HG02642 (cell line): ENCODE data around the gene ARFIP1.
A peak's percentile ranks its signal among the peaks of the same experiment; 100 is the strongest.
"Not testable (repeated sequence)": the region's sequence is repeated elsewhere in the genome, so short reads cannot be mapped to it uniquely, and the experiment has no call there.

Source experiments
- ATAC-seq: cut with Tn5 transposase; IDR thresholded peaks from one replicate; pipeline ENCODE4 v1.9.1; 2021; ENCODE audit warnings: mild to moderate bottlenecking; ENCODE audit not compliant: unreplicated experiment, poor library complexity

ARFIP1 gene

GRCh38 chr4:152831416-152831815 lies 51.7 kb downstream of the ARFIP1 start:
- no peak for ATAC-seq

- no peak for ATAC-seq
Observed at GRCh38 chr4:152836936-152837335, 57.2 kb downstream of the ARFIP1 start.

- ATAC-seq = not testable (repeated sequence)
Observed at GRCh38 chr4:152839729-152840128, 60.0 kb downstream of the ARFIP1 start.

GRCh38 chr4:152843481-152844090 lies 63.8 kb downstream of the ARFIP1 start:
- ATAC-seq = no peak

GRCh38 chr4:152847376-152847775 lies 67.6 kb downstream of the ARFIP1 start:
- ATAC-seq = no peak

- ATAC-seq = no peak
Observed at GRCh38 chr4:152848508-152848907, 68.8 kb downstream of the ARFIP1 start.

- ATAC-seq = no peak
Observed at GRCh38 chr4:152849350-152849749, 69.6 kb downstream of the ARFIP1 start.

GRCh38 chr4:152850377-152850776 lies 70.6 kb downstream of the ARFIP1 start:
- ATAC-seq = peak; percentile 55

GRCh38 chr4:152851226-152851625 lies 71.5 kb downstream of the ARFIP1 start:
- no peak for ATAC-seq

- ATAC-seq = no peak
Observed at GRCh38 chr4:152853293-152853692, 73.5 kb downstream of the ARFIP1 start.

GRCh38 chr4:152854016-152854415 lies 74.3 kb downstream of the ARFIP1 start:
- not testable (repeated sequence) for ATAC-seq

GRCh38 chr4:152856960-152857359 lies 77.2 kb downstream of the ARFIP1 start:
- ATAC-seq = no peak

GRCh38 chr4:152858934-152859333 lies 79.2 kb downstream of the ARFIP1 start:
- no peak for ATAC-seq

- ATAC-seq = no peak
Observed at GRCh38 chr4:152860046-152860445, 80.3 kb downstream of the ARFIP1 start.

GRCh38 chr4:152862608-152863007 lies 82.9 kb downstream of the ARFIP1 start:
- ATAC-seq = no peak

GRCh38 chr4:152864361-152864760 lies 84.6 kb downstream of the ARFIP1 start:
- ATAC-seq = no peak

- ATAC-seq = not testable (repeated sequence)
Observed at GRCh38 chr4:152866432-152866993, 86.8 kb downstream of the ARFIP1 start.

- ATAC-seq = no peak
Observed at GRCh38 chr4:152870606-152871005, 90.9 kb downstream of the ARFIP1 start.

- no peak for ATAC-seq
Observed at GRCh38 chr4:152875261-152875660, 95.5 kb downstream of the ARFIP1 start.

GRCh38 chr4:152877868-152878267 lies 98.1 kb downstream of the ARFIP1 start:
- ATAC-seq = no peak

- no peak for ATAC-seq
Observed at GRCh38 chr4:152880263-152880662, 100.5 kb downstream of the ARFIP1 start.

- ATAC-seq = no peak
Observed at GRCh38 chr4:152881974-152882373, 102.2 kb downstream of the ARFIP1 start.
